Measurements from ENCODE around the gene FEM1C.

The FEM1C gene, protein sequence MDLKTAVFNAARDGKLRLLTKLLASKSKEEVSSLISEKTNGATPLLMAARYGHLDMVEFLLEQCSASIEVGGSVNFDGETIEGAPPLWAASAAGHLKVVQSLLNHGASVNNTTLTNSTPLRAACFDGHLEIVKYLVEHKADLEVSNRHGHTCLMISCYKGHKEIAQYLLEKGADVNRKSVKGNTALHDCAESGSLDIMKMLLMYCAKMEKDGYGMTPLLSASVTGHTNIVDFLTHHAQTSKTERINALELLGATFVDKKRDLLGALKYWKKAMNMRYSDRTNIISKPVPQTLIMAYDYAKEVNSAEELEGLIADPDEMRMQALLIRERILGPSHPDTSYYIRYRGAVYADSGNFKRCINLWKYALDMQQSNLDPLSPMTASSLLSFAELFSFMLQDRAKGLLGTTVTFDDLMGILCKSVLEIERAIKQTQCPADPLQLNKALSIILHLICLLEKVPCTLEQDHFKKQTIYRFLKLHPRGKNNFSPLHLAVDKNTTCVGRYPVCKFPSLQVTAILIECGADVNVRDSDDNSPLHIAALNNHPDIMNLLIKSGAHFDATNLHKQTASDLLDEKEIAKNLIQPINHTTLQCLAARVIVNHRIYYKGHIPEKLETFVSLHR

DNA sequence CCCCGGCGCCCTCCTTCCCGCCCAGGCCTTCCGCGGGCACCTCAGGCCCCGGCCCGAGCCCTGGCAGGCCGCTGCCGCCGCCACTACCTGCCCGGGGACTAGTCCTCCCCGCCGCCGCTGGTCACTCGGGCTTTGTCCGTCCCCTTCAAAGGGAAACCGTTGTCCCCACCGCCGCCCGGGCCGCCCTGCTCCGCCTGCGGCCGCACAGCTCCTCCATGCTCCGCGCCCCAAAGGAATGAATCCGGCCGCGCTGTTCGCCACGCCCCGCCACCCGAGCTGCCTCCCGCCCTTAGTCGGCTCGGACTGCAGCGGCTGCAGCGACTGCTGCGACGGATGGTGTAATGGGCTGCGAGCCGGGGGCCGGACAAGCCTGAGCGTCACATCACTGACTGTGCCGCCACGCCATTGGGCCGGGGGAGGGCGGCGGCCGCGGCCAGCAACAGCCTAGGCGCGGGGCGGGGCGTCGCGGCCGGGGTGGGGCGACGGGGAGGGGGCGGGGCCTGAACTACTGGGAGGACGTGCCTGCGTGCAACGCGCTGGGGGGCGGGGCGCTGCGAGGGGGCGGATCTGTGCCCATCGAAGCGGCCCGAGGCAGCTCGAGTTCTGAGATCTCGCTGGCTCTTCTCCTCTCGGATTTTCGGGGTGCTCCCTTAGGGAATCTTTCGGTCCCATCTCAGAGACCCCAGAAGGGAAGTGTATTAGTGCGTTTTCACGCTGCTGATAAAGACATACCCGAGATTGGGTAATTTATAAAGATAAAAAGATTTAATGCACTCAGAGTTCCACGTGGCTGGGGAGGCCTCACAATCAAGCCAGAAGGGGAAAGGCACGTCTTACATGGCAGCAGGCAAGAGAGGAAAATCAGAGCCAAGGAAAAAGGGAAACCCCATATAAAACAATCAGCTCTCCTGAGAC, at the start of gene FEM1C:
Gene FEM1C (minus strand): TSS at position 340 of the 915 bp plus-strand sequence. CDS start 1,282 bp downstream, outside the sequence.
- DNase-seq (ENCODE audit: low read depth in 2 of 2): peak; percentile 96 to 97

- no peak for DNase-seq (ENCODE audit: low read depth in 2 of 2)
Observed at GRCh38 chr5:115589043-115589442, 44.5 kb upstream of the FEM1C start.

- DNase-seq (ENCODE audit: low read depth in 2 of 2): no peak
Observed at GRCh38 chr5:115588640-115589039, 44.1 kb upstream of the FEM1C start.

DNA sequence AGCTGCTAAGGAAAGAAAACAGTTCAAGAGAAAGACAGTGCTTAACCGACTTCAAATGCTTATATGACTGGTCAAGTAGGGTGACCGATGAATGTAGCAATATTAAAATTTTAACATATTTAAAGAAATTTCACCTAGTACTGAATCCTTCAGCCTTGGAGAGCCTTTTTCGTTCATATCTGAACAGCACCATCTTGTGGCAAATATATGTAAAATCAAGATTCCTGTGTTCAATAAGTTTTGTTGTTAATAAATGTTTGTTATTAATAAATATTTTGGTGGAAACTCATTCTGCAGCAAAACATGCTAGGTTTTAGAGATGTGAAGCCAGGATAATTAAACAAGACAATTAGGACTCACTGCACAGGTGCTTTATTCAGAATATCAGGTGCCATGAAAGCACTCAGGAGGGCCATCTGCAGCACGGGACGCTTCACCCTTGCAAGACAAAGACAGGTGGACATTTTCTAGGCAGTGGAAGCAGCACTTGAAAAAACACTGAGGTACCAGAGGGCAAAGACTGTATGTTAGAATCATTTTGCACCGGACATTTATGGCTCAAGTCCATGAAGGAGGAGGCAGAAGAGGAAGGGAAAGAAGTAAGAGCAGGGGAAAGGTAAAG, 42.1 kb upstream of the FEM1C start:
- DNase-seq (ENCODE audit: low read depth in 2 of 2): no peak

- DNase-seq (ENCODE audit: low read depth in 2 of 2): no peak
Observed at GRCh38 chr5:115585265-115585664, 40.7 kb upstream of the FEM1C start.

DNA sequence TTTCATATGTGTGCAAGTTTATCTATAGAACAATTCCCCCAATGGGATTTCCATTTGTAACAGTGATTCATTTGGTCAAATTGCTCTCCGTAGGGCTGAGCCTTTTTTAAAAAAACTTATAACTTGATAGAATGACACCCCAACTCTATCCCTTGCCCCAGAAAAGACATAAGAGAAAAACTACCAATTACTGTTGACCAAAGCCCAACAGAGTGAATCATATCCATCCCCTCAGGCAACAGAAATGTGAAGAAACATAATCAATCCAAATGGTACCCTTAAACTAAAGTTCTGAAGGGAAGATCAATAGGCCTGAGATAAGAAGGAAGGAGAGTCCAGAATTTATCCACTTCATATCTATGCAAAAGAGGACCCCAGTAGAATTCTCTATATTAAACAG, 39.9 kb upstream of the FEM1C start:
- DNase-seq (ENCODE audit: low read depth in 2 of 2): no peak

DNA sequence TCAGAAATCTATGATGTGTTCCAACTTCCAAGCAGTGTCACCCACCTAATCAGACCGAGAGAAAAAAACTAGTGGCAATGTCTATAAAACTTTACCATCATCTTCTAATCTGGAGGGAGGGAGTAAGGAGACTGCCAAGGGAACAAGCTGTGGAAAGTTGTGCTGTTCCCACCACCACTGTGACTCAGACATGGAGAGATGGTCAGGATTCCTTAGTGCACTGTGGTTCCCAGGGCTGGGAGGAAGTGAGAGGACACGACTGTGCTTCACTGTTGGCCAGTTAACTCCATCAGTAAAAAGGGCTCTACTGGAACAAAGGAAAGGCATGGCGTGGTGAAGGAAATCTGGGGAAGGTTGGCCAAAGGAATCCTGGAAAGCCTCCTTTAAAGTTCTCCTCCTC, 38.9 kb upstream of the FEM1C start:
- DNase-seq (ENCODE audit: low read depth in 2 of 2): no peak

DNA sequence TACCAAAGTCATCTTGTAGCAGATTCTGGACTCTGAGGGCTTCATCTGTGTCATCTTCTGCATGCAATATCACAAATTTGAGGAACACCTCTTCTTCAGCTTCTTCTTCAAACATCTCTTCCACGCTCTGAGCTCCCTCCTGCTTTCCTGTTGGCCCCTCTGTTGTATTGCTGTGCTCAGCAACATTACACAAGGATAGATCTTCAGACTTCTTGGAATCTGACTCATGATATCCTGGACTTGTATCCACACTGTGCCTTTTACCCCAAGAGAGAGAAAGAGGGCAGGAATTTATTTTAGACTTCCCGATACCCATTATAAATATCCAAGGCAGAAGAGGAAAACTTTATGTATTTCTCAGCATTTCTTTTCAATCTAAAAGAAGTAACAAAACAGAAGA, 36.4 kb upstream of the FEM1C start:
- DNase-seq (ENCODE audit: low read depth in 2 of 2): no peak

DNA sequence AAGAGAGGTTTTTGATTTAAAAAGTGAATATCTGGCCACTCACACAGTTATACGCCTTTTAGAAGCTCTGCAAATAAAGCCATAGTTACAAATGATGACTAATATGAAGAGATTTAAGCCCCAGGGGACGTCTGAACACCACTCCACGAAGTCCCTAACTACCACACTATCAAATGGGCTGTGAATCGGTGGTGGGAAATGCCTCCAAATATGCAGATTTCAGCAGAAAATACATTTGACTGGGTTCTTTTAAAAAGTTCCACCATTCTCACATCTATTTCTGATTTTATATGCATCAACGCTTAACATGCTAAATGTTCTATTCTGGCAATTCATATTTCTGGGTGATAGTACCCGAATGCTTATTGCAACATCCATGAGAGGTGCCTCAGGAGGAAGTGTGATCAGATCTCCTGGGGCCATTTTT, 35.2 kb upstream of the FEM1C start:
- DNase-seq (ENCODE audit: low read depth in 2 of 2): no peak

- DNase-seq (ENCODE audit: low read depth in 2 of 2): no peak
Observed at GRCh38 chr5:115579216-115579615, 34.6 kb upstream of the FEM1C start.

DNA sequence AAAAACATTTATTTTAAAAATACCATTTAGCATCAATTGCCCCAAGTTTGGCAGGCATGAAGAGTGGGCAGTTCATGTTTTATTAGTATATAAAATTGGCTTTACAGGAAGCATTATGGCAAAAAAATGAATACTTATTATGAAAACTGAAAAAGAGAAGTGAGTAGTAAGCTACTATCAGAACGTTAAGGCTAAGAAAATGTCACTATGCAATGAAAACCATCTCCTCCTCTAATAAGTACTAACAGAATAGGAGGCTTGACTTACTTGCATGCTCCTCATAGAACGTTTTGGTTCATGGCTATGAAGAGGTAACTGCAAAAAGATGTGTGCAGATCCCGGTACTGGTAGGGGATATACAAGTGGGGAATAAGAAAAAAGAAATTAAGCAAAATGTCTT, 34.1 kb upstream of the FEM1C start:
- DNase-seq (ENCODE audit: low read depth in 2 of 2): no peak

GRCh38 chr5:115577741-115578140, 33.2 kb upstream of the FEM1C start:
- DNase-seq (ENCODE audit: low read depth in 2 of 2): no peak

DNA sequence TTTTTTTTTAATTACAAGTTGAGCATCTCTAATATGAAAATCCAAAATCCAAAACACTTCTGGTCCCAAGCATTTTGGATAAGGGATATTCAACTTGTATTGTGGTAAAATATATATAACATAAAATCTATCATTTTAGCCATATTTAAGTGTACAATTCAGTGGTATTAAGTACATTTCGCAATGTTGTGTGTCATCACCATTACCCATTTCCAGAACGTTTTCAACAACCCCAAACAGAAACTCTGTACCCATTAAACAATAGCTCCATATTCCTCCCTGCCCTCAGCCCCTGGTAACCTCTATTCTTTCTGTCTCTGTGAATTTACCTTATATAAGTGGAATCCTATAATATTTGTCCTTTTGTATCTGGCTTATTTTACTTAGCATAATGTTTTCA, 32.8 kb upstream of the FEM1C start:
- DNase-seq (ENCODE audit: low read depth in 2 of 2): no peak

- DNase-seq (ENCODE audit: low read depth in 2 of 2): no peak
Observed at GRCh38 chr5:115575167-115576070, 30.8 kb upstream of the FEM1C start.

DNA sequence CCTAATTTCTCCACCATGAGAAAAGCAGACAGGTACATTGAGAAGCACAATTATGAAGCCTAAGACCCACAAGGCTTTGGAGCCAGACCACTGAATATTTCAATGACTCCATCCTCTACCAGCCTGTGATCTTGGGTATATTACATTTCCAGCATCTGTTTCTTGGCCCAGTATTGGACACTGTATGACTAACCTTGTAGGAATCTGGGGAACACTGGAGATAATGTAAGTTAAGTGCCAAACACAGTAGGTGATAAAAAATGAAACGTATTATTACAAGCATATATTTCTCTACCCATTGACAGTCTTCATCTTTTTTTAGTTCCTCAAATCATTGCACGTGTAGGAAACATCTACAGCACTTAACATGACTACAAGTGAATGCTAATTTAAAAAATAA, 28.6 kb upstream of the FEM1C start:
- peak in 1 of 2 experiments; percentile 22 for DNase-seq (ENCODE audit: low read depth in 2 of 2)

DNA sequence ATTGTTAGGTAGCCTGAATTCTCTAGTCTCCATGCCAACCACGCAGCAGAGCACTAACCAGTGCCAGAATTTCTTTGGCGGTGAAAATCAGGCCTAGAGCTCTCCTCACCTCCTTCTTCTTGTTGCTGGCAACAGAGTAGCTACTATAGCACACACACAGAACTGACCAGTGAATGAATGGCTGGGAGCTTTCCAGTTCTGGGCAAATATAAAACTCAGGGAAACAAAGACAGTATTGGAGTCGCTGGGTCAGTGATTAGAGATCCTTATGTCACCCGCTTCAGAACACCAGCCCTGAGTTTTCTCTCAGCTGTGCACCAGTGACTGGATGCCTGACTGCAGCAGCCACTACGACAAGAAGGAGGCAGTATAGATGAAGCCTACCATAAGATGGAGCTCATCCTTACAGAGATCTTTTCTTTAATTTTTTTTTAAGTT, 26.9 kb upstream of the FEM1C start:
- no peak for DNase-seq (ENCODE audit: low read depth in 2 of 2)

GRCh38 chr5:115568668-115569067, 24.1 kb upstream of the FEM1C start:
- DNase-seq (ENCODE audit: low read depth in 2 of 2): no peak

DNA sequence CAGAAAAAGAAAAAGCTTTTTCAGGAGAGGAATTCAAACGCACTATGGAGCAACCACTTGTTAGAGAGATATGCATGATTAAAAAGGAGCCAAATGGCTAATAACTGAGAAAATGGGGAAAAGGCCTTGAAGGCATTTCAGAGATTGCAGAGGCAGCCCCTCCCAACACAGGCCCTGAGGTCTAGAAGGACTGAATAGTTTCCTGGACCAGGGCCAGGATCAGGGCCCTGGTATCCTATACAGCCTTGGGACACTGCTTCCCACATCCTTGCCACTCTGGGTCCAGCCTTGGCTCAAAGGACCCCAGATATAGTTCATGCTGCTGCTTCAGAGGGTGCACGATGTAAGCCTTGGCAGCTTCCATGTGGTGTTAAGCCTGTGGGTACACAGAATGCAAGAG, 20.7 kb upstream of the FEM1C start:
- DNase-seq (ENCODE audit: low read depth in 2 of 2): no peak

DNA sequence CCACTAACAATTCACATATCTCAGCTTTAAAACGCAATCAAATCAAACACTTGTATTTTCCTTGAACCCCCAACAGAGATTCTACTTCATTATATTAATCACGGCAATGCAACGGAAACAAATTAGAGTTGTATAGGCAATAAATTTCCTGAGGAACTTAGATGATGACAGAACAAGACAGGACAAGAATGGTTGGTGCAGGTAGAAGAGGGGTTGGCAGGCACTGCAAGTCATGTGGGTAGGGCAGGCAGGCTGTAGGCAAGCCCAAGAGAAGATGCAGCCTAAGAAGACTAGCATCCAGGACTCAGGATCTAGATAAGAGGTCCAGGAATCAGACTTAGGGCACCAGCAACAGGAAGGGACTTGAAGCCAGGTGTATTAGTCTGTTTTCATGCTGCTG, 16.6 kb upstream of the FEM1C start:
- no peak for DNase-seq (ENCODE audit: low read depth in 2 of 2)

DNA sequence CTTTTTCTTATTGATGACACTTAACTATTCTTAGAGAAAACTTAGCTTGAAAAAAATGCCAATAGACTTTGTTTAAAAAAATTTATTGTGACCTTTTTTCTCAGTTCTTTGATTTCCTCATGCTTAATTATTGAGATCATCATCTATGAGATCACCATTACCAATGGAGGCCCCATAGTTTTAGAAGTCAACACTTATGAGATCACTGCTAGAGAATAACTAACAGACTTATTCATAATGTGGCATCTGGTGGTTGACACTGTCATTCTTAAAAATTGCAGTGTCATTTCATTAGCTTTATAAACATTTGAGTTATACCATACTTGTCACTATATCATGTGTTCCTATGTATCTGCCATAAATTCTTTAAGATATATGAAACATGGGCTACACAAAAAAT, 14.9 kb upstream of the FEM1C start:
- DNase-seq (ENCODE audit: low read depth in 2 of 2): peak in 1 of 2 experiments; percentile 20

All from fibroblast of skin of left biceps (primary cell).